Chondrocyte (in vitro differentiated cells): ENCODE results near the gene BARHL1. TPM values are rescaled to one million over a fixed set of nuclear protein-coding genes. Genes with fewer than 3 reads are reported as not detected.

ENCODE experiments used
- DNase-seq: peaks from one replicate; pipeline ENCODE4 v3.0.0; 2021; ENCODE audit warnings: mixed read lengths, low spot score
- H3K27ac Mint-ChIP-seq: one replicate; pipeline ENCODE4 v1.8.0; 2021; ENCODE audit warnings: mild to moderate bottlenecking, moderate library complexity, mixed read lengths; ENCODE audit not compliant: unreplicated experiment
- H3K27me3 Mint-ChIP-seq: 2 replicates; pipeline ENCODE4 v1.8.0; 2021; ENCODE audit warnings: low read depth, mixed read lengths
- H3K36me3 Mint-ChIP-seq: 2 replicates; pipeline ENCODE4 v1.8.0; 2021; ENCODE audit warnings: low read depth, mixed read lengths
- H3K4me1 Mint-ChIP-seq: 2 replicates; pipeline ENCODE4 v1.8.0; 2021; ENCODE audit warnings: low read depth, mild to moderate bottlenecking, mixed read lengths
- H3K4me3 Mint-ChIP-seq: one replicate; pipeline ENCODE4 v1.8.0; 2021; ENCODE audit warnings: mild to moderate bottlenecking, moderate library complexity, mixed read lengths; ENCODE audit not compliant: unreplicated experiment
- H3K9me3 Mint-ChIP-seq: 2 replicates; pipeline ENCODE4 v1.8.0; 2021; ENCODE audit warnings: low read depth, mixed read lengths
- total RNA-seq: library from RNA; stranded (reverse); gene quantifications from 3 replicates; pipeline ENCODE4 v1.2.1, GENCODE V29; 2021
- TF ChIP-seq, protein P1 (sequence below): fragments of 200-600 bp; sonication (generic); IDR thresholded peaks from 2 replicates; pipeline ENCODE4 v1.5.0; 2021; ENCODE audit warnings: antibody characterized with exemption, mild to moderate bottlenecking, moderate library complexity

The BARHL1 gene
- total RNA-seq, 1 donor from 2014 or later: not detected

DNA sequence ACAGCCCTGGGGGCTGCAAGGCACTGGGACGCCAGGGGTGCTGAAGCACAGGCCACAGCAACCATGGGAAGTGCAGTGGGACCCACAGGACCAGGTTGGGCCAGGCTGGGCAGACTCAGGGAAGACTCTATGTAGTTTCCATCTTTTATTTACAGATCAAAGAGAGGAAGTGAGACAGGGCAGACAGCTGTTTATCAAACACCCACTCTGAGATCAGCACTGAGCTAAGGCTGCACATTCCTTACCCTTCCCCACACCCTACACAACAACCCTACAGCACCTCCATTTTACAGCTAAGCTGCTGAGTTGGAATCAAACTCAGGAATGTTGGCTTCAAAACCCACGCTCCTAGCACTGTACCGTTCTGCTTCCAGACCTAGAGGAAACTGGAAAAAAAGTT, 19.8 kb downstream of the BARHL1 start:
- TF ChIP-seq, protein P1, sequence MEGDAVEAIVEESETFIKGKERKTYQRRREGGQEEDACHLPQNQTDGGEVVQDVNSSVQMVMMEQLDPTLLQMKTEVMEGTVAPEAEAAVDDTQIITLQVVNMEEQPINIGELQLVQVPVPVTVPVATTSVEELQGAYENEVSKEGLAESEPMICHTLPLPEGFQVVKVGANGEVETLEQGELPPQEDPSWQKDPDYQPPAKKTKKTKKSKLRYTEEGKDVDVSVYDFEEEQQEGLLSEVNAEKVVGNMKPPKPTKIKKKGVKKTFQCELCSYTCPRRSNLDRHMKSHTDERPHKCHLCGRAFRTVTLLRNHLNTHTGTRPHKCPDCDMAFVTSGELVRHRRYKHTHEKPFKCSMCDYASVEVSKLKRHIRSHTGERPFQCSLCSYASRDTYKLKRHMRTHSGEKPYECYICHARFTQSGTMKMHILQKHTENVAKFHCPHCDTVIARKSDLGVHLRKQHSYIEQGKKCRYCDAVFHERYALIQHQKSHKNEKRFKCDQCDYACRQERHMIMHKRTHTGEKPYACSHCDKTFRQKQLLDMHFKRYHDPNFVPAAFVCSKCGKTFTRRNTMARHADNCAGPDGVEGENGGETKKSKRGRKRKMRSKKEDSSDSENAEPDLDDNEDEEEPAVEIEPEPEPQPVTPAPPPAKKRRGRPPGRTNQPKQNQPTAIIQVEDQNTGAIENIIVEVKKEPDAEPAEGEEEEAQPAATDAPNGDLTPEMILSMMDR: no peak
- no peak overlapping the region for H3K4me3 Mint-ChIP-seq
- H3K36me3 Mint-ChIP-seq: peaks cover 21% of the 10 kb centered on the region
- H3K4me1 Mint-ChIP-seq: peaks cover 6% of the 10 kb centered on the region
- no peaks in the 10 kb centered on the region for H3K9me3 Mint-ChIP-seq
- no peak overlapping the region for H3K27ac Mint-ChIP-seq
- H3K27me3 Mint-ChIP-seq: no peaks in the 10 kb centered on the region
- no peak for DNase-seq

DNA sequence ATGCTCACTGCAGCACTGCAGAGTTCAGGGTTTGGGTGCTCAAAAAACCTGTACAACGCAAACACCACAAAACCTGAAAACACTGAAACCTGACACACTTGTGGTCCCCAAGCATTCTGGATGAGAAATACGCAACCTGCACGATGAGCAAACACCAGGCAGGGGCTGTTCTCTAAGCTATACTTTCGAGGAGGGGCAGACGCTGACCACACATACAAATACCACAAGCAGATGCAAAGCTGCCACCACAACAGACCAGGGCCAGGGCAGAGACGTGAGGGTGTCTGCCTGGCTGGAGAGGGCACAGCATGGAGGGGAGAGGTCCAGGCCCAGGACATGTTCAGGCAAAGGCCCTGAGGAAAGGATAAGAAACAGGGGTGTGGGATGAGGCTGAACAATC, 23.0 kb downstream of the BARHL1 start:
- Mint-ChIP-seq H3K9me3 (no peaks in the 10 kb centered on the region), H3K27ac (no peak overlapping the region), H3K36me3 (peaks cover 31% of the 10 kb centered on the region), H3K4me1 (no peaks in the 10 kb centered on the region), H3K4me3 (no peak overlapping the region), H3K27me3 (no peaks in the 10 kb centered on the region)
- DNase-seq: no peak
- TF ChIP-seq, protein P1: no peak

DNA sequence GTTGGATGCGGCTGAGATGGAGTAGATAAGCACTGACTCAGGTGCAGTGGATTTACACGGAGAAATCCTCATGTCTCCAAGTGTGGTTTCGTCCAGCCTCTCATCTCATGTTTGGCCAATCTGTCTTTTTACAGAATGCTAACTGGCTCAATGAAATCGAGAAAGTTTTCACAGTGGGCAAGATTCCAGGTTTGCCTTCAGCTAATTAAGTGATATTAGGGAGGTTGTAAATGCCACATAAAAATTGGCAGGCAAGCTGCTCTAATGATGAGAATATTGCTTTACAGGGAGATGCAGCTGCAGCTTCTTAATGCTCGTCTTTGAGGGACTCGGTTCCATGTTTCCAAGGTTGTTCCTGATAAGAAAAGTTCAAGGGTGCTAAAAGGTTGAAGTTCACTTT, 23.7 kb downstream of the BARHL1 start:
- H3K27ac Mint-ChIP-seq: no peak overlapping the region
- H3K36me3 Mint-ChIP-seq: peaks cover 34% of the 10 kb centered on the region
- TF ChIP-seq, protein P1: no peak
- H3K4me1 Mint-ChIP-seq: no peaks in the 10 kb centered on the region
- no peaks in the 10 kb centered on the region for H3K27me3 Mint-ChIP-seq
- H3K4me3 Mint-ChIP-seq: no peak overlapping the region
- H3K9me3 Mint-ChIP-seq: no peaks in the 10 kb centered on the region
- DNase-seq: no peak

DNA sequence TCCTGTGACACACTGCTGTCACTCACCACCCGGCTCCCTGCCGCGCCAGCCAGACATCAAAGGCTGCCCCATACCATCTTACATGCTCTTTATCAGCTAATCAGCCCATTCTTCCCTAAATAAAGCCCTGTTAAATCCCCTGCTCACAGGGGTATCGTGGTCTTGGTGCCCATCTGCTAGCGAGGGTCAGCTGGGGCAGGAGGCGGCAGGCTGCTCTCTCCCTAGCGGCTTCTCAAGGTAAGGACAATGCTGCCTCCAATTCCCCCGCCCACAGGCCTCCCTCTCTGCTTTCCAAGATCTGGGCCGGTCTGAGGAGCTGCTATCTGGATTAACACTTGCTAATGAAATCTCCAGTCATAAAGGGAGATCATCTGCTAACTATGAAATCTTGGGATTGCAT, 26.8 kb downstream of the BARHL1 start:
- Mint-ChIP-seq H3K27me3 (no peaks in the 10 kb centered on the region), H3K27ac (no peak overlapping the region), H3K36me3 (peaks cover 47% of the 10 kb centered on the region), H3K4me1 (no peaks in the 10 kb centered on the region), H3K4me3 (no peak overlapping the region), H3K9me3 (no peaks in the 10 kb centered on the region)
- no peak for DNase-seq
- TF ChIP-seq, protein P1: no peak

DNA sequence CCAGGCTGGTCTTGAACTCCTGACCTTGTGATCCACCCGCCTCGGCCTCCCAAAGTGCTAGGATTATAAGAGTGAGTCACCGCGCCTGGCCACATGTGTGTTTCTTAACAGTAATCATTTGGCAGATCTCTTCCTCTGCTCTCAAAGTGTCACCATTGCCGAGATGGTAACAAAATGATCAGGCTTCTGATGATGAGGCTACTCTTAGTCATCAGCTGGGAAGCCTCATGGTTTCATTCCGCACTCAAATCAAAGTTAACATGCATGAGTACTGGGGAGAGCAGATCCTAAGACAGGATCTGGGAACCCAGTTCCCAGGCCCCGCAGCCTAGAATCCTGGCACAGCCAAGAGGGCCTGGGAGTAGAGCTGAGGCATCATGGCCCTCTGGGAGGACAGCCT, 27.4 kb downstream of the BARHL1 start:
- no peak for DNase-seq
- Mint-ChIP-seq H3K4me3 (no peak overlapping the region), H3K9me3 (no peaks in the 10 kb centered on the region), H3K36me3 (peaks cover 54% of the 10 kb centered on the region), H3K27ac (no peak overlapping the region), H3K4me1 (no peaks in the 10 kb centered on the region), H3K27me3 (no peaks in the 10 kb centered on the region)
- TF ChIP-seq, protein P1: no peak
